GM20431 (cell line): Measurements from ENCODE around the gene SIGLEC6.

Source experiments
- in situ Hi-C: fragments of 300-500 bp; cut with MseI, MboI; formaldehyde crosslinking; loops from one replicate; pipeline ENCODE4 v1.15.0; 2020; ENCODE audit warnings: low sequenced_read_pairs; ENCODE audit not compliant: unreplicated experiment

The SIGLEC6 gene

GRCh38 chr19:51531349-51532315, at the start of gene SIGLEC6:
TSS of gene SIGLEC6 (minus strand) at chr19:51531670. CDS start at chr19:51531648, 22 bp downstream.
- in situ Hi-C loops, result no loop called here

- in situ Hi-C loops, result no loop called here
Measured at GRCh38 chr19:51576850-51577249, 45.4 kb upstream of the SIGLEC6 start.

GRCh38 chr19:51573331-51573730, 41.9 kb upstream of the SIGLEC6 start:
- in situ Hi-C loops, result no loop called here

- in situ Hi-C loops, result no loop called here
Measured at GRCh38 chr19:51572908-51573307, 41.4 kb upstream of the SIGLEC6 start.

- in situ Hi-C loops, result no loop called here
Measured at GRCh38 chr19:51572410-51572809, 40.9 kb upstream of the SIGLEC6 start.

DNA sequence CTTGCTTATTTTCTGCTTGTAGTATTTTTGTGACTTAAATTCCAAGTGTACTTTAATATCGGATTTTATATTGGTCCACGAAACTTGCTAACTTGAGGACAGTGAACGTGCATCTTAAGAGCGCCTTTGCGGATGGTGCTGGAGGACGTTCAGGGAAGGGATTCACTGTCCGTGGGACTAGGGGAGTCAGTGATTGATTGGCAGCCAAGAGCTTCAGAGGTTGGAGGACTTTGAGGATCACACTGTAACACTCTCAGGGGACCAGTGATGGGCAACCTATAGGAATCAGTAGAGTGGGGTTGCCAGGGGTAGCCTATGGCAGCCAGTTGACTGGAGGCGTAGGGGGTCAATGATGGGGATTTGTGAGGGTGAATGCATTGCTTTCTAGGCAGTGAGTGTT, 40.1 kb upstream of the SIGLEC6 start:
- in situ Hi-C loops, result no loop called here

GRCh38 chr19:51570962-51571575, 39.6 kb upstream of the SIGLEC6 start, which contains the start of gene ZNF175:
TSS of gene ZNF175 (plus strand) at chr19:51571283. CDS start at chr19:51573330, 2,047 bp downstream.
- in situ Hi-C loops, result no loop called here

GRCh38 chr19:51568456-51568855, 37.0 kb upstream of the SIGLEC6 start:
- in situ Hi-C loops, result no loop called here

GRCh38 chr19:51567583-51567982, 36.1 kb upstream of the SIGLEC6 start:
- in situ Hi-C loops, result no loop called here

- in situ Hi-C loops, result no loop called here
Measured at GRCh38 chr19:51566489-51567100, 35.1 kb upstream of the SIGLEC6 start.

GRCh38 chr19:51565583-51565982, 34.1 kb upstream of the SIGLEC6 start:
- in situ Hi-C loops, result no loop called here

- in situ Hi-C loops, result no loop called here
Measured at GRCh38 chr19:51564791-51565190, 33.3 kb upstream of the SIGLEC6 start.

DNA sequence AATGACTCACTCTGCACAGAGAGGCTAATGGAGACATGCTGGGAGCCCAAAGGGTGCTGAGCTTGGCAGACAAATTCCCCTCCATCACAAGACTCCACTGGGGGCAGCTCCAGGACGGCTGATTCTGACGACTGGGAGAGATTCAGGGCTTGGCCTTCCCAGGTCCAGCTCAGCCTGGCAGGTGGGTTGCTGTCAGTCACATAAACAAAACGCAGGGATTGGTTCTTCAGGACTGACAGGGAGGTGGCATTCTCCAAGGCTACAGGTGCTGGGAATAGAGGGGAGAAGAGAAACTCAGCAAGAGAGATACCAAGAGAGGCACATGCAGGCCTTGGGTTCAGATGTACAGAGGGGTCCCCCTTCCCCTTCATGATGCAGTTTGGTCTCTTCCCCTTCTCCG, 28.9 kb upstream of the SIGLEC6 start:
- in situ Hi-C loops, result no loop called here

DNA sequence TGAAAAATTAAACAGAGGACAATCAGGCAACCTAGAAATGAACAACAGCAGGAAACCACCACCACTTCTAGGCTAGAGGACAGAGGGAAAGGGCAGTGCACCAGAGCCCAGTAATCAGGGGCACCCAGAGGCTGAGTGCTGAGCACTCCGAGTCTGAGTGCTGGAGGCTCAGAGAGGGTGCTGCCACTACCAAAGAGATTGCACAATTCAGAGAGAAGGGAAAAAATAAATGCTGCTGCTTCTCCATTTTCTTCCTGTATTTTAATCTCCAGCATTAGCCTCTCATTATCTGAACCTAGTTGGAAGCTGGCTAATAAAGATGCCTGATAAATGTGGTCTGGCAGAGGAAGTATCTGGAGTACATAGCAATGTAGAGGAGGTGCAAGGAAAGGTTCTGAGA, 27.8 kb upstream of the SIGLEC6 start:
- in situ Hi-C loops, result no loop called here

- in situ Hi-C loops, result no loop called here
Measured at GRCh38 chr19:51552996-51553725, 21.7 kb upstream of the SIGLEC6 start.

DNA sequence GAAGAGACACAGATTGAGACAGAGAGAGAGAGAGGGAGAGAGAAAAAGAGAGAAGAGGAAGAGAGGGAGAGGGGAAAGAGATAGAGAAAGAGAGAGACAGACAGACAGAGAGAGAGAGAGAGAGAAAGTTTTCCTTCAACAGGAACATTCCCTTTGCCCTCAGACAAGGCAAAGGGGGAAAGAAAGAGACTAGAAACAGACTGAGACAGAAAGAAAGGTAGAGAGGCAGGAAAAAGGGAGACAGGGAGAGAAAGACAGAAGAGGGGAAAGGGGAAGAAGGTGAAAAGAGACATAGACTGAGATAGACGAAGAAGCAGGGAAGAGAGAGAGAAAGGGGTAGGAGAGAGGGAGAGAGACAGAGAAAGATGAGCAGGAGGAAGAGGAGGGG, 21.1 kb upstream of the SIGLEC6 start:
- in situ Hi-C loops, result no loop called here

GRCh38 chr19:51551673-51552432, 20.4 kb upstream of the SIGLEC6 start:
- in situ Hi-C loops, result no loop called here

DNA sequence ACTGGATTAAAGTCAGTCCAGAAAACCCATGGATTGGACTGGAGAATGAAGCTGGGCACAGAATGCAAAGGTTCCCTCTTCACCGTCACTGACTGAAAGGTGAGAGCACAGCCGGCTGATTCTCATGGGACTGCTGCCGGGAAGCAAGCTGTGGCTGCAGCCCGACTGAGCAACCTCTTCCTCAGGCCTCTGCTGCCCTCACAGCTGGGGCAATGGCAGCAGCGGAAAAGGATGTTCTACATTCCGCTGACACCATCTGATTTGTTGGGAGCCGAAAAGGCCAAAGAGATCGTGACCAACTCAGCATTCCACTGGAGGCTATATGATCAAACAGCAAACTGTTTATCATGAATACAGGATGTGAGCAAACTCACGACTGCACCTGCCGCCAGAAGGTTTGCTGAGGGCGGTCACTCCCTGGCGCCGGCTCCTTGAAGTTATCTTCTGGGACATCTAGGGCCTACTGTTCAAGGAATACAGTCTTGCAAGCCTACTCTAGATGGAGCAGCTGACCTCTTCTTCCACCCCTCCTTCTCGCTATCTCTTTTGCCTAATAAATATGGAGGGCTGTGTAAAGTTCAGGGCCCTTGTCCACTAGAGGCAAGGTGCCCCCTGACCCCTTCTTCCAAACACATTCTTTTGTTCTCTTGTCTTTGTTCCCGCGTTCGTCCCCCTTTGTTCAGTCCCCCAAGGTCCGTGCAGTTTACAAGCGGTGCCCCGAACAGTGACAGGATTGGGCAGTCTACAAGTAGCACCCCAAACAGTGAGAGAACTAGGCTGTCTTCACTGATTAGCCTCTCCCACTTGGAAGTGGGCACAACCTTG, 19.6 kb upstream of the SIGLEC6 start:
- in situ Hi-C loops, result no loop called here
